HepG2 (cell line): Measurements from ENCODE around the gene PTPN20. TPM values are rescaled to one million over a fixed set of nuclear protein-coding genes. Genes with fewer than 3 reads are reported as not detected.

ENCODE experiments used
- ATAC-seq: fragments of 200-7000 bp; cut with Tn5 transposase; 3 replicates; pipeline ENCODE4 v1.9.1; 2020; ENCODE audit warnings: mild to moderate bottlenecking, moderate library complexity
- BruUV-seq: library from RNA; stranded (reverse); fragments of 400-500 nt; replicated peaks from 2 replicates; lab custom pipeline; 2021; lab: Mats Ljungman, UMichigan
- CTCF ChIA-PET: fragments of 300-600 bp; formaldehyde crosslinking; extraction: SDS; loops from one replicate; lab custom pipeline; 2021; ENCODE audit warnings: low total read pairs, inconsistent platforms, low intra/inter-chr PET ratio; lab: Yijun Ruan, JAX
- POLR2A ChIA-PET: fragments of 350-600 bp; sonication (Branson Sonifier 250); formaldehyde crosslinking; loops from one replicate; lab custom pipeline; 2020; ENCODE audit warnings: antibody characterized with exemption, inconsistent platforms; lab: Yijun Ruan, JAX
- DNase-seq: peaks from one replicate; pipeline ENCODE4 v3.0.0-alpha.2; 2015; ENCODE audit warnings: low spot score
- FAIRE-seq: peaks from 3 replicates; lab custom pipeline; 2011; peaks lifted over from hg19 to GRCh38; lab: Jason Lieb, UNC
- H2AFZ ChIP-seq: one replicate; pipeline ENCODE4 v1.6.1; 2011; ENCODE audit warnings: low read length, inconsistent platforms
- H3K27ac ChIP-seq: fragments of 300-600 bp; 3 replicates; pipeline ENCODE4 v1.8.0; 2011; ENCODE audit warnings: mixed run types, mild to moderate bottlenecking, mixed read lengths, low read length, inconsistent platforms; ENCODE audit not compliant: insufficient read depth; ENCODE audit errors: extremely low read length
- H3K27me3 ChIP-seq, 2 experiments: fragments of 200-600 bp in 1 of 2; 2 replicates in 1 of 2; 3 replicates in 1 of 2; pipeline versions ENCODE4 v1.6.0 to v1.8.0; 2011; ENCODE audit warnings: low read length in 2 of 2, mild to moderate bottlenecking in 2 of 2, moderate library complexity in 2 of 2, inconsistent platforms in 1 of 2; ENCODE audit not compliant: insufficient read depth in 2 of 2, control insufficient read depth in 1 of 2
- H3K36me3 ChIP-seq, 2 experiments: fragments of 200-600 bp in 1 of 2; replicated peaks in 1 of 2; 2 replicates in 1 of 2; 3 replicates in 1 of 2; pipeline versions ENCODE4 v1.5.1 to v1.8.0; 2011; ENCODE audit warnings: low read length in 2 of 2, inconsistent platforms in 1 of 2; ENCODE audit not compliant: insufficient read depth in 2 of 2, control insufficient read depth in 1 of 2
- H3K4me1 ChIP-seq: 2 replicates; pipeline ENCODE4 v1.5.1; 2012; ENCODE audit warnings: low read length, inconsistent platforms; ENCODE audit not compliant: insufficient read depth
- H3K4me2 ChIP-seq: 2 replicates; pipeline ENCODE4 v1.6.0; 2011; ENCODE audit warnings: low read depth, low read length, inconsistent platforms
- H3K4me3 ChIP-seq, 3 experiments: fragments of 200-600 bp in 1 of 3; sonication (generic), shearing (Covaris generic) in 1 of 3; replicated peaks in 1 of 3; 2 replicates each; pipeline ENCODE4 v1.5.1; 2011 to 2016; ENCODE audit warnings: low read length in 3 of 3, inconsistent platforms in 2 of 3, low read depth in 2 of 3, mild to moderate bottlenecking in 2 of 3, control low read depth in 1 of 3, mixed read lengths in 1 of 3; ENCODE audit not compliant: insufficient read depth in 1 of 3
- H3K79me2 ChIP-seq: one replicate; pipeline ENCODE4 v1.6.1; 2011; ENCODE audit warnings: low read length, inconsistent platforms; ENCODE audit not compliant: insufficient read depth
- H3K9ac ChIP-seq: 2 replicates; pipeline ENCODE4 v1.6.0; 2011; ENCODE audit warnings: mild to moderate bottlenecking, low read depth, low read length, inconsistent platforms; ENCODE audit not compliant: insufficient read depth
- H3K9me3 ChIP-seq: 2 replicates; pipeline ENCODE4 v1.5.1; 2012; ENCODE audit warnings: mild to moderate bottlenecking, low read length
- H4K20me1 ChIP-seq: 2 replicates; pipeline ENCODE4 v1.6.0; 2011; ENCODE audit warnings: inconsistent platforms, mild to moderate bottlenecking, low read length, moderate library complexity; ENCODE audit not compliant: insufficient read depth
- ARID2 ChIP-seq: sonication (generic); formaldehyde crosslinking; IDR thresholded peaks from 2 replicates; pipeline ENCODE4 v1.8.1; 2022; ENCODE audit warnings: mild to moderate bottlenecking, missing genetic modification reagents, borderline replicate concordance
- CENPBD1 ChIP-seq: sonication (generic); formaldehyde crosslinking; IDR thresholded peaks from 2 replicates; pipeline ENCODE4 v1.8.0; 2022; ENCODE audit warnings: missing genetic modification reagents, low read depth, mild to moderate bottlenecking, borderline replicate concordance
- GTF2F1 ChIP-seq: fragments of 150-350 bp; IDR thresholded peaks from 2 replicates; pipeline ENCODE4 v1.6.1; 2014; ENCODE audit warnings: low read length
- KDM3A ChIP-seq: IDR thresholded peaks from 2 replicates; pipeline ENCODE4 v1.6.1; 2018; ENCODE audit warnings: low read depth, missing compliant biosample characterization
- MBD4 ChIP-seq: IDR thresholded peaks from 2 replicates; pipeline ENCODE4 v1.6.1; 2012; ENCODE audit warnings: low read length, inconsistent platforms, borderline replicate concordance
- NAIF1 ChIP-seq: sonication (generic); formaldehyde crosslinking; IDR thresholded peaks from 2 replicates; pipeline ENCODE4 v1.5.0; 2020; ENCODE audit warnings: mild to moderate bottlenecking, missing genetic modification reagents, borderline replicate concordance
- NFE2L1 ChIP-seq: sonication (generic); formaldehyde crosslinking; IDR thresholded peaks from 2 replicates; pipeline ENCODE4 v1.4.0; 2020; ENCODE audit warnings: missing genetic modification reagents, mild to moderate bottlenecking, borderline replicate concordance
- NR1H2 ChIP-seq: sonication (generic); formaldehyde crosslinking; IDR thresholded peaks from 2 replicates; pipeline ENCODE4 v1.8.1; 2022; ENCODE audit warnings: low read depth, missing genetic modification reagents, borderline replicate concordance
- REPIN1 ChIP-seq: sonication (generic); formaldehyde crosslinking; IDR thresholded peaks from 2 replicates; pipeline ENCODE4 v1.8.0; 2022; ENCODE audit warnings: missing genetic modification reagents, low read depth, mild to moderate bottlenecking, borderline replicate concordance
- SAFB2 ChIP-seq: sonication (generic); formaldehyde crosslinking; IDR thresholded peaks from 2 replicates; pipeline ENCODE4 v1.5.1; 2020; ENCODE audit warnings: missing genetic modification reagents, low read depth, mild to moderate bottlenecking, borderline replicate concordance
- U2AF1 ChIP-seq: fragments of 200-400 bp; formaldehyde crosslinking; optimal IDR thresholded peaks from 2 replicates; pipeline ENCODE3; 2017; ENCODE audit warnings: mild to moderate bottlenecking, low read depth, low read length
- ZNF253 ChIP-seq: sonication (generic); formaldehyde crosslinking; IDR thresholded peaks from 2 replicates; pipeline ENCODE4 v1.8.0; 2022; ENCODE audit warnings: mild to moderate bottlenecking, missing genetic modification reagents, borderline replicate concordance
- ZNF256 ChIP-seq: sonication (generic); formaldehyde crosslinking; conservative IDR thresholded peaks from 2 replicates; pipeline ENCODE4 v1.4.0; 2020; ENCODE audit warnings: missing genetic modification reagents
- ZNF468 ChIP-seq: sonication (generic); formaldehyde crosslinking; IDR thresholded peaks from 2 replicates; pipeline ENCODE4 v1.8.0; 2022; ENCODE audit warnings: mild to moderate bottlenecking, moderate library complexity, missing genetic modification reagents
- ZNF558 ChIP-seq: sonication (generic); formaldehyde crosslinking; IDR thresholded peaks from 2 replicates; pipeline ENCODE4 v1.9.0; 2022; ENCODE audit warnings: mild to moderate bottlenecking, missing genetic modification reagents, borderline replicate concordance
- ZNF703 ChIP-seq: sonication (generic); formaldehyde crosslinking; IDR thresholded peaks from 2 replicates; pipeline ENCODE4 v1.5.1; 2020; ENCODE audit warnings: missing genetic modification reagents, mild to moderate bottlenecking, moderate library complexity, borderline replicate concordance
- WGBS: methylation state at CpG from one replicate; pipeline ENCODE4 v1.1.6; 2017; ENCODE audit warnings: low lambda C conversion rate; 5-methylcytosine and 5-hydroxymethylcytosine counted together
- in situ Hi-C: cut with HindIII; loops from 2 replicates; pipeline ENCODE4 v1.10.0; 2017; ENCODE audit warnings: low pct_unique_long_range_greater_than_20kb; ENCODE audit not compliant: extremely low pct_ligation_motif_present
- intact Hi-C: fragments of 100-400 bp; cut with micrococcal nuclease; formaldehyde crosslinking; loops from one replicate; pipeline ENCODE4 v1.10.0; 2022; ENCODE audit not compliant: unreplicated experiment
- polyA plus RNA-seq, 8 experiments: library from polyadenylated mRNA; depleted of rRNA in 3 of 8; stranded (reverse) in 7 of 8; unstranded in 1 of 8; fragments of >200 nt; fragmentation: Illumina TruSeq in 4 of 8; extraction: Trizol in 4 of 8; gene quantifications; 2 replicates each; pipeline versions ENCODE4 v1.2.1 to v1.2.3, GENCODE V29; 2011 to 2016; ENCODE audit warnings: low read depth in 4 of 8, missing spikeins in 1 of 8, mixed read lengths in 1 of 8; ENCODE audit not compliant: insufficient read depth in 1 of 8
- total RNA-seq, 5 experiments: library from RNA; depleted of rRNA; stranded (reverse); fragments of >200 nt; fragmentation: Illumina TruSeq; extraction: Trizol; gene quantifications; 2 replicates each; pipeline ENCODE4 v1.2.3, GENCODE V29; 2016; ENCODE audit warnings: low read depth in 1 of 5
- TF ChIP-seq, protein P1 (sequence below): sonication (generic); formaldehyde crosslinking; IDR thresholded peaks from 2 replicates; pipeline ENCODE4 v1.5.1; 2020; ENCODE audit warnings: missing genetic modification reagents, mild to moderate bottlenecking, borderline replicate concordance

The PTPN20 gene
- total and polyA plus RNA-seq, 2 of the 13 experiments (the other 11 are each of a cell fraction or from before 2014, with no cell fraction given), result not detected

GRCh38 chr10:47035171-47035818 is 124.1 kb downstream of the PTPN20 start:
- no peaks in the 10 kb centered on the region for H3K79me2 ChIP-seq
- H3K27ac ChIP-seq, result no peak overlapping the region
- no peak overlapping the region for H3K4me3 ChIP-seq
- H3K4me2 ChIP-seq, result no peak overlapping the region
- POLR2A ChIA-PET, result no interaction called here
- ATAC-seq (no peak), FAIRE-seq (no peak), DNase-seq (no peak)
- WGBS, result 10% methylated on average over 6 of the region's 7 CpGs
- H4K20me1 ChIP-seq, result no peaks in the 10 kb centered on the region
- no peaks in the 10 kb centered on the region for H3K36me3 ChIP-seq
- CTCF ChIA-PET, result no interaction called here
- no TSS peak for BruUV-seq
- no peaks in the 10 kb centered on the region for H3K9me3 ChIP-seq
- no peaks in the 10 kb centered on the region for H3K4me1 ChIP-seq
- H2AFZ ChIP-seq, result no peak overlapping the region
- intact Hi-C loops, result no loop called here
- H3K27me3 ChIP-seq, result peaks cover 2 to 13% of the 10 kb centered on the region in 2 experiments; a peak in 3 of 5 replicates
- TF ChIP-seq NR1H2 (CRISPR knock-in tag) (no peak), ZNF468 (CRISPR knock-in tag) (no peak), ARID2 (CRISPR knock-in tag) (no peak), SAFB2 (CRISPR knock-in tag) (no peak), REPIN1 (CRISPR knock-in tag) (no peak), NFE2L1 (CRISPR knock-in tag) (no peak), ZNF253 (CRISPR knock-in tag) (no peak), U2AF1 (no peak), KDM3A (CRISPR knock-in tag) (no peak), ZNF558 (CRISPR knock-in tag) (no peak), CENPBD1 (no peak), ZNF703 (no peak), NAIF1 (CRISPR knock-in tag) (no peak), ZNF256 (CRISPR knock-in tag) (no peak), GTF2F1 (no peak), MBD4 (no peak)
- TF ChIP-seq, protein P1, sequence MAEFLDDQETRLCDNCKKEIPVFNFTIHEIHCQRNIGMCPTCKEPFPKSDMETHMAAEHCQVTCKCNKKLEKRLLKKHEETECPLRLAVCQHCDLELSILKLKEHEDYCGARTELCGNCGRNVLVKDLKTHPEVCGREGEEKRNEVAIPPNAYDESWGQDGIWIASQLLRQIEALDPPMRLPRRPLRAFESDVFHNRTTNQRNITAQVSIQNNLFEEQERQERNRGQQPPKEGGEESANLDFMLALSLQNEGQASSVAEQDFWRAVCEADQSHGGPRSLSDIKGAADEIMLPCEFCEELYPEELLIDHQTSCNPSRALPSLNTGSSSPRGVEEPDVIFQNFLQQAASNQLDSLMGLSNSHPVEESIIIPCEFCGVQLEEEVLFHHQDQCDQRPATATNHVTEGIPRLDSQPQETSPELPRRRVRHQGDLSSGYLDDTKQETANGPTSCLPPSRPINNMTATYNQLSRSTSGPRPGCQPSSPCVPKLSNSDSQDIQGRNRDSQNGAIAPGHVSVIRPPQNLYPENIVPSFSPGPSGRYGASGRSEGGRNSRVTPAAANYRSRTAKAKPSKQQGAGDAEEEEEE (CRISPR knock-in tag), result no peak
- in situ Hi-C loops, result no loop called here
- no peak overlapping the region for H3K9ac ChIP-seq
